Mucosa of descending colon (tissue), 3 donors: ENCODE measurements around the gene PRICKLE2. TPM values are rescaled to one million over a fixed set of nuclear protein-coding genes. Genes with fewer than 3 reads are reported as not detected.

ENCODE experiments used
- ATAC-seq: fragments of 200-7000 bp; cut with Tn5 transposase; one replicate; pipeline ENCODE4 v1.9.1; 2020; ENCODE audit warnings: mild to moderate bottlenecking, moderate library complexity
- DNase-seq, 3 donors: peaks; one replicate each; pipeline ENCODE4 v3.0.0-alpha.2; 2020
- H3K36me3 ChIP-seq: fragments of 200-600 bp; one replicate; pipeline ENCODE4 v1.8.0; 2021; ENCODE audit warnings: low read depth, mild to moderate bottlenecking
- H3K4me1 ChIP-seq: fragments of 200-600 bp; one replicate; pipeline ENCODE4 v1.8.0; 2021; ENCODE audit warnings: low read depth, mild to moderate bottlenecking
- H3K4me3 ChIP-seq: fragments of 200-600 bp; one replicate; pipeline ENCODE4 v1.8.0; 2021; ENCODE audit warnings: mild to moderate bottlenecking
- H3K9me3 ChIP-seq: fragments of 200-600 bp; one replicate; pipeline ENCODE4 v1.8.0; 2021; ENCODE audit warnings: mild to moderate bottlenecking
- CTCF ChIP-seq: fragments of 200-600 bp; IDR thresholded peaks from one replicate; pipeline ENCODE4 v1.8.0; 2022; ENCODE audit warnings: antibody characterized with exemption, mild to moderate bottlenecking
- intact Hi-C, 2 donors: fragments of 100-400 bp; cut with DNase I in 1 of 2; cut with micrococcal nuclease in 1 of 2; formaldehyde crosslinking; loops; one replicate each; pipeline versions ENCODE4 v1.11.0 to v1.11.1; 2022; cut with DNase I, micrococcal nuclease
- total RNA-seq, 3 donors: library from RNA; stranded (reverse); fragmentation: NEBNext Ultra II Directional in 2 of 3; extraction: Animal tissue kit (Norgen Biotek cat#: 25700) in 2 of 3; gene quantifications; one replicate each; pipeline versions ENCODE4 v1.2.1 to v1.2.4, GENCODE V29; 2021 to 2023
- donor health status: DM: no; HTN: no; CAD: no; lungs with moderate emphysema.
- donor health status: DM: no; HTN: no; CAD: no.
- donor health status: DM: no; HTN: yes; CAD: no.

Gene PRICKLE2
- total RNA-seq, 3 donors from 2014 or later, result 4.3 to 66.3 (median 7.0) TPM

- intact Hi-C loops, result no loop called here
- ATAC-seq, result peak; percentile 24
- peak in 1 of 3 donors; percentile 27 for DNase-seq
- H3K4me1 ChIP-seq, result no peaks in the 10 kb centered on the region
- H3K36me3 ChIP-seq, result no peaks in the 10 kb centered on the region
- TF ChIP-seq CTCF, result no peak
- no peak overlapping the region for H3K4me3 ChIP-seq
- no peaks in the 10 kb centered on the region for H3K9me3 ChIP-seq
These were observed 1.2 kb downstream of the PRICKLE2 start for GRCh38 chr3:64223791-64224745.

- no peak for DNase-seq
- no peak for TF ChIP-seq CTCF
- intact Hi-C loops, result no loop called here
- H3K4me3 ChIP-seq, result no peak overlapping the region
- no peaks in the 10 kb centered on the region for H3K9me3 ChIP-seq
- no peaks in the 10 kb centered on the region for H3K36me3 ChIP-seq
- H3K4me1 ChIP-seq, result no peaks in the 10 kb centered on the region
- ATAC-seq, result no peak
These were observed 2.7 kb downstream of the PRICKLE2 start for GRCh38 chr3:64222501-64223111.

GRCh38 chr3:64221571-64222257 is 3.6 kb downstream of the PRICKLE2 start:
- no peak overlapping the region for H3K4me3 ChIP-seq
- no peak for TF ChIP-seq CTCF
- H3K36me3 ChIP-seq, result no peaks in the 10 kb centered on the region
- ATAC-seq (no peak), DNase-seq (no peak)
- no peaks in the 10 kb centered on the region for H3K4me1 ChIP-seq
- intact Hi-C loops, result no loop called here
- no peaks in the 10 kb centered on the region for H3K9me3 ChIP-seq

GRCh38 chr3:64220161-64220914 is 4.9 kb downstream of the PRICKLE2 start:
- no peaks in the 10 kb centered on the region for H3K4me1 ChIP-seq
- no peak for DNase-seq

More at GRCh38 chr3:64220161-64220914, 4.9 kb downstream of the PRICKLE2 start:
- H3K4me3 ChIP-seq, result no peak overlapping the region
- intact Hi-C loops, result no loop called here
- no peak for ATAC-seq
- no peak for TF ChIP-seq CTCF
- H3K36me3 ChIP-seq, result no peaks in the 10 kb centered on the region
- H3K9me3 ChIP-seq, result no peaks in the 10 kb centered on the region
